Forelimb muscle (tissue), 1 donor: ENCODE data around the gene SERP2. TPM values are rescaled to one million over a fixed set of nuclear protein-coding genes. Genes with fewer than 3 reads are reported as not detected.

ENCODE experiments used
- DNase-seq: peaks from one replicate; pipeline ENCODE4 v3.0.0-alpha.2; 2013; ENCODE audit warnings: low read depth
- polyA plus RNA-seq: library from polyadenylated mRNA; unstranded; fragments of 120-200 nt; gene quantifications from one replicate; pipeline ENCODE4 v1.2.1, GENCODE V29; 2013; ENCODE audit not compliant: insufficient read length

Gene SERP2
- polyA plus RNA-seq, 1 donor, result 5.4 TPM

GRCh38 chr13:44435142-44435918 is 61.7 kb downstream of the SERP2 start:
- DNase-seq, result peak; percentile 95

DNA sequence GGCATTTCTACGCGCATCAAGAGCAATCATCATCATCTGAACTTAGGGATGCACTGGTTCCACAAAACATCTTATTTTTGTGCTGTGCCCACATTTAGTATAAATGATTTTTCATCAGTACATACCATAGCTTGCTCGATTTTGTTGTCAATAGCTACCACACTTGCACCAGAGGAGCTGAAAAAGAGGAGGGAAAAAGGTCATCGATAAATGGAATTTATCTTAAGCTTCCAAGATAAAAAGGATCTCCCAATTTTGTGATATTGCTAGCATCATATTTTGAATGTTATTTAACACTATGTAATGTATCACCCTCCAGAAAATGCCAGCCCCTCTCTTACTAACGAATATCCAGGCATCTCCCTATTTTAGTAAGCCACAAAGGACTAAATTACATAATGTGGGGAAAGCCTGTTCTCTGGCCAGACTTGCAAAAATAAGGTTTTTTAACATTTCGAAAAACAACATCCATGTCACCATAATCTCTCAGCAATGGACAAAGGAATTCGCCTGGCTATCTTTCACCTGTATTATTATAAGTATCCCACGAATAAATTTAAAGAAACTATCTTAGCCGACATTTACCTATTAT is 62.4 kb downstream of the SERP2 start:
- no peak for DNase-seq

GRCh38 chr13:44436589-44437337 is 63.1 kb downstream of the SERP2 start:
- DNase-seq, result peak; percentile 80

- DNase-seq, result no peak
Measured at GRCh38 chr13:44437356-44438233, 64.0 kb downstream of the SERP2 start.

DNA sequence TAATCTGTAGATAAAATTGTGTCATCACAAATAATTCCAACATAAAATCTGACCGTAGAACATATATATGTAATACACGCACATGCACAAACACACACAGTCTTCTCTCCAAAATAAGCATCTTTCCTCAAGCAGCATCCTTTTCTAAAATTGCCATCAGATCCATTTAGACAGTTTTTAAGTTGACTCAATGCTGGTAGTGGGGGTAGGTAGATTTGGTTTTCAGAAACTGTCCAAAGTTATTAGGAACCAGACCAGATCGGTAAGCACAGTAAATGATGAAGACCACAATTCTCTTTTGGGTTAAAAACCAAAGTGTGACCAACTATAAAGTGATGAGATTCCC is 64.6 kb downstream of the SERP2 start:
- DNase-seq, result no peak

DNA sequence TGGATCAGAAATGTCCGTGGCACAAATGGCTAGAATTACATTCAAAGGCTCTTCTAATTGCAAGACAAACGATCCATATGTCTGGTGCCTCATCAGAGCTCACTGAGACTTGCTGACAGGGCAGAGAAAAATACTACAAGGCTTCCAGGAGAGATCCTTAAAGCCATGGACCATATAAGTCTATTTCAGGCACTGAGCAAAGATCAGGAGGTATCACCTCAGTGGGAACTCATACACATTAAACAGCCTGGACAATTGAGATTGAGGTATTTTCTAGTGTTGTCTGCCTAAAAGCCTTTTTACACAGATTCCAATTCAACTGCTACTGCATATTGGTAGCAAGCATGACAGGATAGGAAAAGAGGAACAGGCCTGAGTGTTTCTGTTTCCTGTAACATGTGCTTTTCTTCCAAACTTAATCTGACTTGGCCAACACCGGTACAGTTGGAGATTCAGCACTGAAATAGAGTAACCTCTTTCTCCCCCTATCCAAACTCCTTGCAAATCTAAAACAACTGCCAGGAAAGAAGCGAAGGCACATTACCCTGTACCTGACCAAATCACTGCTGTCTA is 65.9 kb downstream of the SERP2 start:
- DNase-seq, result no peak

DNA sequence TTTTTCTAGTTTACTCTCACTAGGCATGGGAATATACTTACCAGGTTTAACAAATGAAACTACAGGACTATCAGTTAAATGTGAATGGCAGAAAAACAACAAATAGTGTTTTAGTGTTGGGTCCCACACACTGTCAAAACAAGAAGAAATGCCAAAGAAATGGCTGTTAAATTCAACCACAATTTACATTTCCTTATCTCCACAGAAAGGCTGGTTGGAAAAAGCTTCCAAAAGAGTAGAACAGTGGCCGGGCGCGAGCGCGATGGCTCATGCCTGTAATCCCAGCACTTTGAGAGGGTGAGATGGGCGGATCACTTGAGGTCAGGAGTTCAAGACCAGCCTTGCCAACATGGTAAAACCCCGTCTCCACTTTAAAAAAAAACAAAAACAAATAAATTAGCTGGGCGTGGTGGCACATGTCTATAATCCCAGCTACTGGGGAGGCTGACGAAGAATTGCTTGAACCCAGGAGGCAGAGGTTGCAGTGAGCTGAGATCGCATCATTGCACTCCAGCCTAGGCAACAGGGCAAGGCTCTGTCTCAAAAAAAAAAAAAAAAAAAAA is 66.5 kb downstream of the SERP2 start:
- no peak for DNase-seq

Other genes with a start within 250 kb of the SERP2 start
- 73.5 TPM for gene TSC22D1, start 202.5 kb downstream of the SERP2 start, polyA plus RNA-seq